Amygdala (tissue), 56 donors: ENCODE results near the gene ANKRD44.

ENCODE experiments used
- DNase-seq, 56 donors: peaks; one replicate each; lab custom pipeline; 2025; lab: John Stamatoyannopoulos, UW

ANKRD44 gene

DNA sequence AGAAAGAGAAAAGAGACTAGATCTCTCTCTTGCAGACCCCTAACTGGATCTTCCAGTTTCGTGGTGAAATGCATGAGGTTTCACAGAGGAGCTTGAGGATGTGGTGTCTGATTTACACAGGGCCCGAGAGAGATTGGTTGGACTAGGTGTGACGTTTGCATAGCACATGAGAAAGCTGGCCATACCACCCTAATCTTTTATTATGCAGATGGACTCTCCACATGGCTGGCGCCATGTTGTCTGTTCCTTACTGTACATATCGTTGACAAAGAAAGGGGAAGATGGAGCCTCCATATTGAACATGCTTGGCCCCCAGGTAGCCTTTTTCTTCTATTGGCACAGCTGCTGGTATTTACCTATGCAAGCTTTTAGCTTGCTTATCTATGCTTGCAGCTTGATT, 356.6 kb downstream of the ANKRD44 start:
- no peak for DNase-seq

DNA sequence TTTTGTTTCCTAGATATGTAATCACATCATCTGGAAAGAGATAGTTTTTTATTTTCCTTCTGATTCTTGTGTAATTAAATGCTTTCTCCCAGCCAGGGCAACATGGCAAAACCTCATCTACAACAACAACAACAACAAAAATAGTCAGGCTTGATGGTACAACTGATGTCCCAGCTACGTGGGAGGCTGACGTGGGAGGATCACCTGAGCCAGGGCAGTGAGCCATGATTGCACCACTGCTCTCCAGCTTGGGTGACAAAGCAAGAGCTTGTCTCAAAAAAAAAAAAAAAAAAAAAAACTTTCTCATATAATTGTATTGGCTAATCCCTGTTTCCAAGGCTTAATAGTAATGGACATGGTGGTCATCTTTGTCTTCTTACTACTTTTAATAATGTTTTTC, 357.6 kb downstream of the ANKRD44 start:
- DNase-seq: no peak

DNA sequence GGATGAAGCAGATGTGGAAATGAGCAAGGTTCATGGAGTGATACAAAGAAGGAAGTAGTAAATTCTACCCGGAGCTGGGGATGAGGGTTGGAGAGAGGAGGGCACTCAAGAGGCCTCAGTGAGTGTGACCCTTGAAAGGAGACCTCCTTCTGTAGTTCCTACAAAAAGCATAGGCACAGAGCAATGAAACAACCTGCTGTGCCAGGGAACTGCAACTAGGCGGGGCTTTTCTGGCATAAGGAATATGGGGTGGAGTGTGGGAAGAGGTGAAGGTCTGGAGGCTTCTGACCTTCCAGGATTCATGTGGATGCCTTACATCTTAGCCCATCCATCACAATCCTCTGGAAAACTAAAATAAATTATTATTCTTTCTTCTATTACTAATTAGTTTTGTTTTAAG, 358.6 kb downstream of the ANKRD44 start:
- DNase-seq: no peak

DNA sequence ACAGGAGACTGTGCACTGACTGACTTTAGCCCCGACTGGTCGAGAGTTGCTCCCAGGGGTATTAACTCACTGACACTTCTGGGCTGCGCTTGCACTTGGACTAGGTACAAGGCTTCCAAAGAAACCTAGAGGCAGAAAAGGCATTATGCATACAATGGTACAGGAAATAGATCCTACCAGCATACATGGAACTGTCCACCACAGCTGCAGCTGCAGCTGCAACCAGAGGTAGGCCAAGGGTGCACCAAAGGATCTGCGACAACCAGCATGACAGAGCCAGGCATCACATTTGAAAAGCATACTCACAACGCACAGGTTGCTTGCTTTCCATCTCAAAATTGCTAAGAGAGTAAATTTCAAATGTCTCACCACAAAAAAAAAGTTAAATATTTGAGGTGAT, 361.5 kb downstream of the ANKRD44 start:
- DNase-seq: no peak

DNA sequence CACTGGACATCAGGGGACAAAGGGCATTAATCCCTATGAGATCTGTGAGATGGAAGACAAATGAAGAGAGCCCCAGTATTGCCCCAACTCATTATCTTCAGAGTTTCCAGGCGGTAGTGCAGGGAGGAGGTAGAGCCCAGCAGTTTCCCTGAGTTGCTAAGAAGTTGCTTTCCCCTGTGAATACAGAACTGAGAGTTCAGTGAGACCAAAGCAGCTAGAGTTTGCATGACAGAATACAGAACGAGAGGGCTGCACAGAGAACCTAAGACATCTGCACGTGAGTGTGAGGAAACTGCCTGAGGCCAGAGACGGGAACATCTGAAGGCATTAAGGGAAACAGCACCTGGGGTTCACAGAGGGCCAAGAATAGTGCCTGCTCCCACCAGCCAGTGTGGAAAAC, 366.0 kb downstream of the ANKRD44 start:
- DNase-seq: no peak

DNA sequence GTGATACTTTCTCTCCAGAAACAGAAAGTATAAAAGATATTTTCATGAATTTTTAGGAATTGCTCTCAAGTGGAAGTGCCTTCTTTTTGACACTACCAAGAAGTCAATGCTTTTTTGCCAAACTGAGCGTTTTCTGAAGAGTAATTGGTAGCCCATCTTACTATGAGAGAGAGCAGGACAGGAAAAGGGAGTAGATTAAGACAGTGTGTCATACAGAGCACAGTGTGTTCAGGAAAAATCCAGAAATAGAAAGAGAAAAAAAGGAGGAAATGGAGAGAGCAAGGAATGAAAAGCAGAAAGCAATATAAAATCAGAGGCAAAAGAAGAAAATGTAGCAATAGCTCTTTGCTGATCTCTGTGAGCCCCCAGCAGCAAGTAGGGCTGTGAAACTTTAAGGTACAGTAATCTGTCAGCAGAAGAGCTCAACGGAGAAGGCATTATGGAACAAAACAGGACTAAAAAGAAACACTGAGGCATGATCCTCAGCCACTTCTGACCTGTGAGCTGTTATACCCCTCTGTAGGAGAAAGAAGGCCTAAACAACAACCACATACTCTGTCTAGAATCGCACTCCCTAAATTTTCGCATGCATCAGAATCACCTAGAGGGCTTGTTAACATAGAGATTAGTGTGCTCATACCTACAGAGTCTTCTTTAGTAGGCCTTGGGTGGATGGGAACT, 369.0 kb downstream of the ANKRD44 start:
- no peak for DNase-seq

DNA sequence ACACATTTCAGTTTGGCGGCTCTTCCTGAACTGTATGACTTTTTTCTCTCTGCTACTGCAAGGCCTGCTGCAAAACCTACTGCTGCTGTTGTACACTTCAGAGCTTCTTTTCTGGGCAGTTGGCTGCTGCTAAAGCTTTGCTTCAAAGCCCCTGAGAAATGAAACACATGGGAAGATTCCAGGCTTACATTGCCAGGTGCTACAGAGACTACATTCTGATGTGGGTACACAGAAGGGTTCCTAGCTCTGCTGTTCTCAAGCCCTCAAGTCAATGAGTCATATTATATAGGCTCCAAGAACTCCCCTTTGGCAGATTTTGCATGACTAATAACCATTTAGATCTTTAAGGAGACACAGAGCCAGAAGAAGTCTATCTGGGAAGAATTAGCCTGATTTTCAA, 371.2 kb downstream of the ANKRD44 start:
- no peak for DNase-seq
